NOMO-1 treated with DMSO at 0.1 percent for 48 hours (cell line): ENCODE results near the gene CNTNAP2.
"Not testable (repeated sequence)": the region's sequence is repeated elsewhere in the genome, so short reads cannot be mapped to it uniquely, and the experiment has no call there.

Experiments used
- DNase-seq: peaks from one replicate; lab custom pipeline; 2025; ENCODE audit not compliant: unreplicated experiment; lab: John Stamatoyannopoulos, UW

Gene CNTNAP2

DNA sequence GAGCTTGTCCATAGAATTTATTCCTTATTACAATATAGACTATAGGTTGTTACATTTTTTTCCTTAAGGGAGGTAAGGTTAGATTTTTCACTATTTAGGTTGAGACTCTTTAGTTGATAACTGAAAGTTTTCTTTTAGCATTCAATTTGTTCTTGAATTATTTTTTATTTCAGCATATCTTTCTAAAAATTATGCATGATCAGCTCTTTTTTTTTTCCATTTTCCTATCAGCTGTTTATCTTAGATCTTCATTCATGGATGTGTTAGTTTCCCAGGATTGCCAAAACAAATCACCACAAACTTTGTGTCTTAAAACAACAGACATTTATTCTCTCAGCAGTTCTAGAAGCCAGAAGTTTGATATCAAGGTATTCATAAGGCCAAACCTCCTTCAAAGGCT, 1558.1 kb downstream of the CNTNAP2 start:
- DNase-seq = no peak

DNA sequence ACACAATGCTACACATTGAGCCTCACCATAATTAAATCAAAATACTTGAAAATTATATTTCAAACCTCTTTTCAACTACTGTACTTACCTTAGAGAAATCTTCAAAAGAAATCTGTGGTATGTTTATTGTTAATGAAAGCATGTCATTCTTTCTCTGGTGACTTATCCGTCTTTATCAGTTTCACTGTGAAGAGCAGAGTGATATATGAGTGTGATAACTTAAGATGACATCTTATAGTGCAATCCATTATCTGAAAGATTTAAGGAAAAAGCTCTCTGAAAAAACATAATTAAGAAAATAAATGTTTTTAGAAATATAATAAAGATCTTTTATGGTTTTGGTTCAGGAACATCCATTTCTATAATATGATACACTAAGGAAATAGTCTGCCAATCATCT, 1562.3 kb downstream of the CNTNAP2 start:
- no peak for DNase-seq

DNA sequence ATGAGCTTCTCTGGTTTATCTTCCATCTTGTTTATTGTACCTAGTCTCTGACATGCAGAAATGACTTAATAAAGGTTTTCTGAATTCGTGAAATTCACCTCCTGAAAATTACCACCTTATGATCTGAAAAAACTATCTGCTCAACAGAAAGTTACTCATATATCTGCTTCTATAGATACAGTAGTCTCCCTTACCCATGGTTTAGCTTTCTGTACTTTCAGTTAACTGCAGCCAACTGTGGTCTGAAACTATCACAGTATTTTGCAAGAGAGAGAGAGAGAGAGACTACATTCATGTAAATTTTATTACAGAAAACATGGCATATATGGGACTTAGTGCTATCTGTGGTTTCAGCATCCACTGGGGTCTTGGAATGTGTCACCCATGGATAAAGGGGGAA, 1564.9 kb downstream of the CNTNAP2 start:
- no peak for DNase-seq

DNA sequence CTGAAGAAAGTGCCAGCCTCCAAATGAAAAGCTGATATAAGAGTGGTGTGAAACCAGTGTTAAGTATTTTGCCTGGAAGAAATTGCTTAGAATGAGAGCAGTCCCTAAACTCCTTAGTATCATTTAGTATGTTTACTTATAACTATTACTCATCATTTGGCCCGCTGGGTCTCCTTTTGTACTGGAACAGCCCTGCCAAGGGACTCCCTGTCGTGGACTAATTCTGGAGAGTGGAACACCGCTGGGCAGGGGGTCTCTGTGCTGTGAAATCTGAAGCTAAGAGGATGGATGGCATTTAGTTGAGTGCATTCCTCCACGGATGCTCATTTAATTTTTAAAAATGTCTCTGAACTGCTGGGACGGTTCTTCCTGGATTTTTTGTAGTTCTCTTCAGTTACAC, 1584.1 kb downstream of the CNTNAP2 start:
- DNase-seq = no peak

DNA sequence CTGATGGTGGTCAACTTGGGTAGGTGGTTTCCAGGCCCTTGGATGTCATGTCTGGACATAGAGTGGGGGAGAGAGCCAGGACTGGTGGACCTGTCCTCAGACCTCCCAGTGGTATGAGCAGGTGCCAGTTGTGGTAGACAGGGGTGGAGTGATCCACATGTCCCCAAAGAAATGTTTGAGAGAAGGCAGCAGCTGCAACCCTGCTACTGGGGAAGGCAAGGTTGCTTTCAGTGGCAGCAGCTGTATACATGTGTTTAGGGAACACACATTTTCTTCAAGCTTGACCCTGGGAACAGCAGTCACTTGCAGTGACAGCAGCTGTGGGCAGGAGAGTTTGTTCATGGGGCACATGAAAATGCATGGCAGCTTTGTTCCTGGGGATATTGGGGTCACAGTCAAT, 1591.3 kb downstream of the CNTNAP2 start:
- no peak for DNase-seq

DNA sequence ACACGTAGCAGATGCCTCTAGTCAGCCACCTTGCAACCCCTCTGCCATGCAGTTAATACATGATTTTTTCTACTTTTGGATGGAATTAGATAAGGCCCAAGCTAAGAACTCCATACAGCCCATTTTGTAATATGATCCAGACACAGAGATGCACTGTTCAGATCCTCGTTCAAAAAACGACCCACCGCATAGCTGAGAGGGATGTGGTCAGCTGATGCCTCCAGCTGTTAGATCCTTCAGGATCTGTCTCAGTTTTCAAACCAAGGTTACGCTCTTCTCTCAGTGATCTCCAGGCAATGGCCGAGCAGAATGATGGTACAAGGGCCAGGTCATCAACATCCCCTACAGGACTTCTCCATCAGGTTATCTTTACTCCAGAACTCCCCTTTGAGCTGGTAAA, 1592.3 kb downstream of the CNTNAP2 start:
- DNase-seq = no peak

DNA sequence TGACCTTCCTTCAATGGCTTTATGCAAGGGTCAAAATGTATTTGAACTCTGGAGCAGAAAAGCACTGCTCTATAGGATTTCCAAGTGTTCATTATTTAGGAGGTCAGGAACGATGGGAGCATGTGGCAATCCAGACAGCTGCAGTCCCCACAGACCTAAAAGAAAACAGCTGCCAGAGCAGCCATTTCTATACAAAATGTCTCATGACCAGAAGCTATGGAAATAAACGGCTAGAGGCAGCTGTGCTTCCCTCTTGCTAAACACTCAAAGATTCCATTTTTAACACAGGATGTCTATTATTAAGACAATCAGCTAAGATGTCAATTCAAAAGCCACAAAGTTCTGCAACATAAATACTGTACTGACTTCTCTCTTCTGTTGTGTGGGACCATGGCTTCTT, 1594.8 kb downstream of the CNTNAP2 start:
- DNase-seq = peak; percentile 79

DNA sequence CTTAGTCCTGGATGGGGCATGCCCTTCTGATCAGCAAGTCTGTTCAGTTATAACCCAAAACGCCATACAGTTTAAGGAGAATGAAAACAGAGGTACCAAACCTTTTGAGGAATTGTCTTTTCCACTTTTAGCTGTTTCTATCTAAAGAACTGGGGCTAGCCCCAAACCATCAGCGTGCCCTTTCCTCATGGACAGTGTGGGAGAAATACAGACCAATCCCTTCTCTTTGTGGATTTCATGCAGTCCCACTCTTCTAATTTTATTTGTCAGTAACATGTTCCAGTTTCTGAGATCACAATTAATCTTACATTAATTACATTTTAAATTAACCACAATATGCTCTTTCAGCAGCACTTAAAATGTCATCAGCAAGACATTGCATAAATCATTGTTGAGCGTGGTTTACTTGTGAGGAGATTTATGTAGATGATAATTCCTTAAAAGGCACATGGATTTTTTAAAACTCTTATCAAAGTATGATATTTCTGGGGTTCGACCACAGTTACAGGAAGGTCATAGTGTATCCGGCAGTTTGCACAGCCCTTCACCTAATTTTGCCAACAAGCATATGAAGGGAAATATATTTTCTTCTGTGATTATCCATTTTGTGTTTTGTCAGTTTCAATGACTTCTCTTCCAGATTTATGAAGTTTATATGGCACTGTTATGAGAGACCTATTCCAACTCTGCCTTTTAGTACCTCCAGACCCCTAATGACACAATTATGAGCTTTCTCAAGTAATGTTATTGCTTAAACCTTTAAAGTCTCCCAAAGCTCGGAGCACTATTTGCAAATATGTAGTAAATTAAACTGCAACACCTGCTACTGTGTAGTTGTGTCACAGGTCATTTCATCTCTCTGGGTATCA, 1605.6 kb downstream of the CNTNAP2 start:
- DNase-seq = no peak

DNA sequence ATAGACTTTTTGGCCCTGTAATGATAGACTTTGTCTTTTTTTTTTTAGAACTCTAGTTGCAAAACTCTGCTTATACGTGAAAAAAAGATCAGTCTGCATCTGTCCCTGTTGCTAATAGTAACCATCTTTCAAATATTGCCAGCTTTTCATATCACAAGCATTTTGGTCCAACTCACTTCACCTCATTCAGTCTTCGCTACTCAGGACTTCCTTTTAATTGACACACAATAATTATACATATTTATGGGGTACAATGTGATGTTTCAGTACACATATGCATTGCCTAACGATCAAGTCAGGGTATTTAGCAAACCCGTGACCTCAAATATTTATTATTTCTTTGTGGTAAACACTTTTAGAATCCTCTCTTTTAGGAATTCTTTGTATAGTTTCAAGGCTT, 1606.9 kb downstream of the CNTNAP2 start:
- DNase-seq = no peak

DNA sequence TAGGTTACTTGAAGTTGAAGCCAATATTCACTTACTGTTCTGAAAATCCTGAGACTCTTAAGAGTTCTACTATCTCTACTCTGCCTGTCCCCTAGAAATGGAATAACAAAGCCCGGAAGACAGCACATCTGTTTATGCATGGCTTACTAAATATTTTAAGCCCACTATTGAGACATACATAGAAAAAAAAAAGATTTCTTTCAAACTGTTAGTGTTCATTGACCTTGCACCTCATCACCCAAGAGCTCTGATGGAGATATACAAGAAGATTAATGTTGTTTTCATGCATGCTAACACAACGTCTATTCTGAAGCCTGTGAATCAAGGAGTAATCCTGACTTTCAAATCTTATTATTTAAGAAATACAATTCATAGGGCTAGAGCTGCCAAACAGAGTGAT, 1614.7 kb downstream of the CNTNAP2 start:
- DNase-seq = no peak

DNA sequence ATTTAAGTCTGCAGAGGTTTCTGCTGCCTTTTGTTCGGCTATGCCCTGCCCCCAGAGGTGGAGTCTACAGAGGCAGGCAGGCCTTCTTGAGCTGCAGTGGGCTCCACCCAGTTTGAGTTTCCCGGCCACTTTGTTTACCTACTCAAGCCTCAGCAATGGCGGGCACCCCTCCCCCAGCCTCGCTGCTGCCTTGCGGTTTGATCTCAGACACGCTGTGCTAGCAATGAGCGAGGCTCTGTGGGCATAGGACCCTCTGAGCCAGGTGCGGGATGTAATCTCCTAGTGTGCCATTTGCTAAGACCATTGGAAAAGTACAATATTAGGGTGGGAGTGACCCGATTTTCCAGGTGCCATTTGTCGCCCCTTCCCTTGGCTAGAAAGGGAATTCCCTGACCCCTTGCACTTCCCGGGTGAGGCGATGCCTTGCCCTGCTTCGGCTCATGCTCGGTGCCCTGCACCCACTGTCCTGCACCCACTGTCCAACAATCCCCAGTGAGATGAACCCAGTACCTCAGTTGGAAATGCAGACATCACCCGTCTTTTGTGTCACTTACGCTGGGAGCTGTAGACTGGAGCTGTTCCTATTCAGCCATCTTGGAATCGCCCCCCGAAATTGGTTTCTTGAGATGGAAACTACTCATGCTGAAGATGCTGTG, 1621.1 kb downstream of the CNTNAP2 start:
- DNase-seq = not testable (repeated sequence)

DNA sequence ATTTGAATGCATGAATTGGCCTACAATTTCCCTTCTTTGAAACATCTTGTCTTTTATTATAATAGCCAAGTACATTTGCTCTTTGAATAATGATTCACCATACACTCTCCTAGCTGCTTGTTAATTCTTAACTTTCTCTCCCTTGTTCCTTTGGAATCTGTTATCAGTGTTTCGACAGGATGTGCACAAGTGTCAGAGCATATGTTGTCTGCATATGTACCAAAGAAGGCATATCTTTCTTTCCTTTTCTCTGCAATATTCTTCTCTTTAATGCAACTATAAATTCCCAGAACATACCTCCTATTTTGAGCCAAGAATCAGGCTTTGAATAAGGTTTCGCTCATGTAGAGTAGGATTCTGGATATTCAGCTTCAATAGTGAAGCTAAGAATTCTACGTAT, 1625.7 kb downstream of the CNTNAP2 start:
- DNase-seq = no peak

DNA sequence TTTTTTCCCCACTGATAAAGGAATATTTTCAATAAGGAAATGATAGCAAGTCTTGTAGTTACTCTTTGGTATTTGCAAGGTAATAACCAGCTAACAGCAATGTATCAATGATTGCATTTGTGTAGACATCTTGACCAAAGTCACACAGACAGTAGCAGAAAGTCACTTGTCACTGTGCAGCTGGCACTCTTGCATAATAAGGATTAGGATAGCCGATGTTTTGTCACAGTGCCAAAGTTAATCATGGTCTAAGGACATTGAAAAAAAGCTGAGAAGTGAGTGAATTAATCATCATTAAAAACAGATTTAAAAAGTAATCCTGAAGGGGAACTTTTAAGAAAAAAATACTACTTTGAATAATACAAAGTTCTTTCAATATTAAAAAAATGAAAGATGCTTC, 1639.7 kb downstream of the CNTNAP2 start:
- DNase-seq = peak; percentile 26

DNA sequence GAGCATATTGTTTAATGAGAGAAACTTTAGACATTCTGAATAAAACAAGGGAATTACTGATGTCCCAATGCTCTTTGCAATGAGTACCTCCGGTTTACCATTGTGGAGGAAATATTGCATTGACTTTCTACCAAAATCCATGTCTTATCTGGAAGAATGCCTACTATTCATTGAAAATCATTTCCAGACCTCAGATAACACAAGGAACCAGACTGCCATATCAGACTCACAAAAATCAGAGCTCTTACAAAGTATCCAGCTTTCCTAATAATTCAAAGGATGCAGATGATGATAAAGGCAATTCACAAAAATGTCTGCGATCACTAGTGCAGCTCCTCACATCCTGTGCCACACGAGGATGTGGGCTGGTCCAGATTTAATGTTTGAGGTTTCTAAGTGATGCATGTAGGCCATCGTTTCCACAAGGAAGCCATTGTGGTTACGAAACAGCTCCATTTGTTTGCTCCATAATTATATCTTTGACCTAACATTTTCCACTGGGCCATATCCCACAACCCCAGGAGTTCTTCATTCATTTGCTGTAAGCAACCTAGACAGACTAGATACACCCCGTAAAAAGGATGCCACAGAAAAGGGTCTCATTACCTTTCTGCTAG, 1642.8 kb downstream of the CNTNAP2 start:
- DNase-seq = no peak

DNA sequence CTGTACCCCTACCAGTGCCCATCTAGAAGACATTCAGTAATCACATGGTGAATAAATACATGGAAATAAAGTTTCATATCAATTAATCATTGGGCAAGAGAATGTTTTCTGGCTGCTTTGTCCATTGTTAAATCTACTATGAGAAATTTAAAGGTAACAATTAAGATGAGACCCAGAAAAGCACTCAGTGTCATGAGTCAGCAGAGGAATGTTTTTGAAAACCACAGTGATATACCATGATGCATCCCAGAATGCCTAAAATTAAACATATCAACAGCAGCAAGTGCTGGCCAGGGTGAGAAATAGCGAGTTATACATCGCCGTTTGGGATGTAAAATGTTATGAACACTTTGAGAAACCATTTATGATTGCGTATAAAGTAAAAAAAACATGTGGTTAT, 1648.7 kb downstream of the CNTNAP2 start:
- no peak for DNase-seq

DNA sequence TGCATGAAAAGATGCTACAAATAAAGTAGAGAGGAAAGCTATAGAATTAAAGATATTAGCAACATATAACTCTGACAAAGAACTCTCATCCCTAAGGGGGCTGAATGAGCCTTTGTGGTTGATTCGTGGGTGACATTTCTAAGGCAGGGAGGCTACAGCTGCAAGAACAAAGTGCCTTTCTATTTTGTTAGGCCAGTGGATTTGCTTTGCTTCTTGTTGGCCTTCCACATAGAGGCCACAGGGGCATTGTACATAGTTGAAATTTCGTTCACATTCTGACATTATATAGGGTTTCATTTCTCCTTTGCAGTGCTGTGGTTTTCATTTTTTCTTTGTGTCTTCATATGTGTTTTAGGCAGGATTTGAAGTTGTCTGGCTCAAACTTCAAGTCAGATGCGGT, 1654.7 kb downstream of the CNTNAP2 start:
- peak; percentile 34 for DNase-seq

DNA sequence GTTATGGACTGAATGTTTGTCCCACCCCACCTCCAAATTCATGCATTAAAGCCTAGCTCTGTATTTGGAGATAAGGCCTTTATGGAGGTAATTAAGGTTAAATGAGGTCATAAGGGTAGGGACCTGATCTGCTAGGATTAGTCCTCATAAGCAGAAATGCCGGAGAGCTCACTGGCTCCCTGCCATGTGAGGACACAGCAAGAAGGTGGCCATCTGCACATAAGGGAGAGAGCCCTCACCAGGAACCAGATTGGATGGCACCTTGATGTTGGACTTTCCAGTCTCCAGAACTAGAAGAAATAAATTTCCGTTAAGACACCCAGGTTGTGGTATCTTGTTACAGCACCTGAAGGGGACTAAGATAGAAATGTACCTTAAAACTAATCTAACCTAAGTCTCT, 1657.9 kb downstream of the CNTNAP2 start:
- DNase-seq = no peak

DNA sequence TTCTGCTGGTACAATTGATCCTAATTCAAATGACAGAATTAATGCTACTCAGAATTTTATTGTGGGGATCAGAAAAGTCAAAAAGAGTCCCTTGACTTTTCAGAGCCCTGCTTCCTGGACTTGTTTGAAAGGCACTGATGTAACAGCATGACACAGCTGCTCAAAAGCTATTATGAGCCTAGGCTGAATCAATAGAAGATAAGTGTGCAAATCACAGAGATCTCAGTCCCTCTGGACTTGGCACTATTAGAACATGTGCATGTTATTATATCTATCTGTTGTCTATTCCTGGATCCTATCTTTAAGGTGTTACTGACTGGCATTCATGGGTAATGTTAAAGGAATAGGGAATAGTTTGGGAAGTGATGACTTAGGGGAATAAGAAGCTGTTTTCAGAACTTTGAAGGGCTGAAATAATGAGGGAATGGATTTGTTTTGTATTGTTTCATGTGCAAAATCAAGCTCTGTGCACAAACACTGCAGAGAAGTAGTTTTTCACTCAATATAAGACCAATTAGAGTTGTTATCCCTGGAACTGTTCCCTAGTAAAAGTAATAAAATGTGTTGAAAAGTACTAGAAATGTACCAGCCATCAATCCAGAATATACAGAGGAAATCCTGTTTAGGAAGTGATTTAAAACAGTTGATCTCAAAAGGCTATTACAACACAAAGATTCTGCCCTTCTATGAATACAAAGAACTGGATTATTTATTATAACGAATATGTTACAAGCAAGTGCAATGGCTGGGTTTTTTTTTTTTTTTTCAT, 1659.1 kb downstream of the CNTNAP2 start:
- no peak for DNase-seq

DNA sequence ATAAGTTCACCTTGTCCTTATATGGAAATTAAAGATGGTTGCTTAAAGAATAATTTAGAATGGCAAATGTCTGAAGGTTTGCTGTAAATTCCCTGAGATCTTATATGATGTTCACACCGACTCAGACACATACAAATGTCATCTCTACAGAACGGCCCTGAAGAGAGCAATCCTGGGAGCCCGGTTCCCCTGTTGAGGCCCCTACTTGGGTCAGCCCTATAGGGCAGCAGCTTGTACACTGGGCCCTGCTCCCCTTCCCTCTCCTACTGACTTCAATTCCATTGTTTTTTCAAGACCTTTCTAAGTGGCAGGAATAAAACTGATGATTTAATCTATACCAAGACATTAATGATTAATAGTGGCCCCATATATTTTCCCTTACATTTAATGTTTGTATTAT, 1660.7 kb downstream of the CNTNAP2 start:
- no peak for DNase-seq

DNA sequence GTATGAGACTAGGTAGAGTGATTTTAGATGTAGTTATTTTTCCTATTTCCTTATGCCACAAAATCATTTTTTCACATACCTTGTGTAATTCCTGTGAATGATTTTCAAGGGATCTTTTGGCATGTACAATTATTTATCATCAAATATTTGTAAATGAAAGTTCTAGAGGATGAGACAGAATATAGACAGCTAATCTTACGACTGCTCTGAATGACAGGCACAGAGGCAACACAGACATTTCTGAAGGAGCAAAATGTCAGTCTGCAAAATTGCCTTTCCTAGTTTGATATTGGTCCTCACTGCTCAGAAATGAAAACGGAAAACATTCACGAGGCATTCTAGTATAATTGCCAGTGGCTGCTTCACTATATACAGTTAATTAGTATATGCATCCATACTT, 1663.3 kb downstream of the CNTNAP2 start:
- DNase-seq = no peak

DNA sequence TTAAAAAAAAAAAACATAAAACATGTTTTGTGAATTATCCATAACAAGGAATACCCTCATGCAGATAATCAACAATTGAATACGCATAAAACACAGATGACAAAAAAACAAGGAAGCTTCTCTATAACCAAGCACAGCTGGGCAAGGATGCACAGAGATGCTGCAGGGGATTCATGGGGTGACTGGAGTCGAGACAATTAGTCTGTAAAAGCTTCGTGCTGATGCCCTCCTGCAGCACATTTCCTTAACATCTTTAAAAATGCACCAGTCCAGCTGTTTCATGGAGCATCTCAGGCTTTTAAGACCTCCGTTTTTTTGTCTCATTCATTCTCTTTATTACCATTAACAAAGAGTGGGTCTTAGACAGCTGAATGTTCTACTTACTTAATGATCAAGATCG, 1680.0 kb downstream of the CNTNAP2 start:
- no peak for DNase-seq
